GM23248 (cell line): Measurements from ENCODE around the gene L3MBTL4. TPM values are rescaled to one million over a fixed set of nuclear protein-coding genes. Genes with fewer than 3 reads are reported as not detected.

ENCODE experiments used
- DNase-seq: peaks from one replicate; pipeline ENCODE4 v3.0.0-alpha.2; 2015
- H2AFZ ChIP-seq: fragments of 200-600 bp; sonication (generic); 2 replicates; pipeline ENCODE4 v1.6.1; 2016; ENCODE audit warnings: antibody characterized with exemption
- H3F3A ChIP-seq: fragments of 200-600 bp; sonication (generic); 2 replicates; pipeline ENCODE4 v1.6.1; 2016; ENCODE audit warnings: mild to moderate bottlenecking, antibody characterized with exemption, mixed run types; ENCODE audit not compliant: insufficient read depth
- H3K27ac ChIP-seq: fragments of 200-600 bp; sonication (generic); 2 replicates; pipeline ENCODE4 v1.5.1; 2016; ENCODE audit warnings: mild to moderate bottlenecking
- H3K27me3 ChIP-seq: fragments of 200-600 bp; sonication (generic); replicated peaks from 2 replicates; pipeline ENCODE4 v1.6.1; 2016; ENCODE audit warnings: mild to moderate bottlenecking; ENCODE audit not compliant: insufficient read depth
- H3K36me3 ChIP-seq: fragments of 200-600 bp; sonication (generic); 2 replicates; pipeline ENCODE4 v1.6.1; 2016; ENCODE audit warnings: low read depth, mild to moderate bottlenecking
- H3K4me1 ChIP-seq: fragments of 200-600 bp; sonication (generic); 2 replicates; pipeline ENCODE4 v1.6.1; 2016; ENCODE audit warnings: mild to moderate bottlenecking; ENCODE audit not compliant: insufficient read depth
- H3K4me2 ChIP-seq: fragments of 200-600 bp; sonication (generic); one replicate; pipeline ENCODE4 v1.6.1; 2016; ENCODE audit warnings: mild to moderate bottlenecking; ENCODE audit not compliant: unreplicated experiment
- H3K4me3 ChIP-seq: fragments of 200-600 bp; sonication (generic); 2 replicates; pipeline ENCODE4 v1.5.1; 2016; ENCODE audit warnings: mild to moderate bottlenecking
- H3K79me2 ChIP-seq: fragments of 200-600 bp; sonication (generic); 2 replicates; pipeline ENCODE4 v1.6.1; 2016; ENCODE audit warnings: mild to moderate bottlenecking; ENCODE audit not compliant: insufficient read depth
- H3K9ac ChIP-seq: fragments of 200-600 bp; sonication (generic); 2 replicates; pipeline ENCODE4 v1.6.1; 2016; ENCODE audit warnings: mild to moderate bottlenecking
- H3K9me2 ChIP-seq: fragments of 200-600 bp; sonication (generic); 2 replicates; pipeline ENCODE4 v1.6.1; 2016; ENCODE audit warnings: mixed run types, mild to moderate bottlenecking, moderate library complexity; ENCODE audit not compliant: insufficient read depth
- H3K9me3 ChIP-seq: fragments of 200-600 bp; sonication (generic); one replicate; pipeline ENCODE4 v1.6.1; 2017; ENCODE audit warnings: low read depth
- H4K20me1 ChIP-seq: fragments of 200-600 bp; sonication (generic); 2 replicates; pipeline ENCODE4 v1.6.0; 2016; ENCODE audit not compliant: insufficient read depth
- EZH2 ChIP-seq: fragments of 200-600 bp; sonication (generic); IDR thresholded peaks from 2 replicates; pipeline ENCODE4 v1.6.1; 2018; ENCODE audit warnings: antibody characterized with exemption, mild to moderate bottlenecking; ENCODE audit not compliant: insufficient read depth, poor library complexity, severe bottlenecking
- EZH2phosphoT487 ChIP-seq: fragments of 200-600 bp; sonication (generic); IDR thresholded peaks from 2 replicates; pipeline ENCODE4 v1.6.1; 2018; ENCODE audit warnings: antibody characterized with exemption, moderate library complexity, mild to moderate bottlenecking, low read depth; ENCODE audit not compliant: insufficient read depth
- WGBS, 2 experiments: methylation state at CpG; one replicate each; pipeline ENCODE4 v1.1.6; 2015 to 2017; ENCODE audit warnings: low lambda C conversion rate in 2 of 2, low coverage in 1 of 2; ENCODE audit errors: missing lambda C conversion rate in 2 of 2; 5-methylcytosine and 5-hydroxymethylcytosine counted together
- in situ Hi-C: fragments of 300-500 bp; cut with MboI; formaldehyde crosslinking; loops from 2 replicates; pipeline ENCODE4 v1.15.0; 2020
- polyA plus RNA-seq: library from polyadenylated mRNA; unstranded; fragments of >200 nt; fragmentation: Nextera tagmentation; extraction: Ambion mirVana; gene quantifications from 2 replicates; pipeline ENCODE4 v1.2.1, GENCODE V29; 2016
- total RNA-seq: library from RNA; depleted of rRNA; stranded (reverse); fragments of >200 nt; shearing (Covaris generic); gene quantifications from 2 replicates; pipeline ENCODE4 v1.2.3, GENCODE V29; 2014; rRNA removed

The L3MBTL4 gene
- not detected in 2 replicates for total RNA-seq
- polyA plus RNA-seq, result not detected in 2 replicates

DNA sequence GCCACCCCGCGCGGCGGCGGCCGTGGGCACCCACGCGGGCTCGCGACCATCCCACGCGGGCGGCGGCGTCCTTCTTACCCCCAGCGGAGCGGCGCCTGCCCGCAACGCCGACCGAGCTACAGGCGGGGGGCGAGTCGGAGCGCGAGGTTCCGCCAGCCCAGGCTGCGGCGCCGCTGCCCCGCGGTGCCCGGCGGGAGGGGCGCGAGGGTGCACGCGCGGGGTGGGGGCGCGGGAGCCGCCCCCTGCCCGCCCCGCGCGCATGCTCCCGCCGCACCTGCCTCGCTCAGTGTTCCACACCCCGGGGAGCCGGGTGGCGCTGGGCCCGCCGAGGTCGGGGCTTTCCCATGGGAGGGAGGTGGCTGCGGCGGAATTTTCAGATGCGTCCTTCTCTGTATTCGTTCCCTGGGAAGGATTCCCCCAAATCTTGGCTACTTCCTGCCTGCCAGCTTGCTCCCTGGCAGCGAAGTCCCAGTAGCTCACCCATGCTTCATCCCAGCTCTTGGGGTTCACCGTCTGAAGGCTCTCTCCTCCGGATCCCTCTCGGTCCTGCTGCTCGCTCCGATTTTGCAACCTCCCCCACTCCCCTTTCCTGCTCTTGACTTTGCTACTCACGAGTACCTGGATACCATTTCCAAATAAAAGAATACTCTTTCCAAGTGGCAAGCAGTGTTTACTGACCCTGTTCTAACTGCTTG lies at the start of gene L3MBTL4:
L3MBTL4 (minus strand) TSS at position 189 of the 695 bp plus-strand sequence. CDS start 103,286 bp downstream, outside the sequence.
- Histone ChIP-seq H3K9me3 (no peaks in the 10 kb centered on the region), H3K4me3 (peak within 1 kb of the TSS; percentile 61), H3K36me3 (no peaks in the 10 kb centered on the region), H3K27ac (no peak within 1 kb of the TSS), H3K4me1 (no peaks in the 10 kb centered on the region), H2AFZ (no peak within 1 kb of the TSS), H4K20me1 (no peaks in the 10 kb centered on the region), H3K9ac (no peak within 1 kb of the TSS), H3K27me3 (peaks cover 43% of the 10 kb centered on the region), H3K9me2 (no peaks in the 10 kb centered on the region), H3K79me2 (no peaks in the 10 kb centered on the region), H3K4me2 (no peak within 1 kb of the TSS), H3F3A (no peaks in the 10 kb centered on the region)
- 2% methylated on average over 45 to 46 of the region's 67 CpGs for WGBS, 2 experiments
- TF ChIP-seq EZH2 (peak; percentile 78), EZH2phosphoT487 (no peak; the same call in 1 of the 2 replicates)
- DNase-seq, result peak; percentile 6
- in situ Hi-C loops, result no loop called here

GRCh38 chr18:6452194-6452593 lies 37.5 kb upstream of the L3MBTL4 start:
- Histone ChIP-seq H3K27ac (no peak overlapping the region), H2AFZ (no peak overlapping the region), H3K4me3 (no peak overlapping the region), H3F3A (no peaks in the 10 kb centered on the region), H3K4me2 (no peak overlapping the region), H3K36me3 (no peaks in the 10 kb centered on the region), H3K9ac (no peak overlapping the region), H4K20me1 (no peaks in the 10 kb centered on the region), H3K4me1 (no peaks in the 10 kb centered on the region), H3K9me2 (no peaks in the 10 kb centered on the region), H3K79me2 (no peaks in the 10 kb centered on the region), H3K27me3 (no peaks in the 10 kb centered on the region), H3K9me3 (no peaks in the 10 kb centered on the region)
- TF ChIP-seq EZH2 (no peak), EZH2phosphoT487 (no peak)
- in situ Hi-C loops, result no loop called here
- no peak for DNase-seq

GRCh38 chr18:6449213-6449612 lies 34.5 kb upstream of the L3MBTL4 start:
- no peaks in the 10 kb centered on the region for H3F3A ChIP-seq
- WGBS, 2 experiments, result 71% methylated on average over 5 of the region's 5 CpGs
- H3K9me3 ChIP-seq, result no peaks in the 10 kb centered on the region
- H3K4me1 ChIP-seq, result no peaks in the 10 kb centered on the region
- TF ChIP-seq EZH2phosphoT487, result no peak
- TF ChIP-seq EZH2, result no peak
- H3K27ac ChIP-seq, result no peak overlapping the region
- H3K9me2 ChIP-seq, result no peaks in the 10 kb centered on the region
- DNase-seq, result no peak
- H2AFZ ChIP-seq, result no peak overlapping the region
- H3K79me2 ChIP-seq, result no peaks in the 10 kb centered on the region
- H3K4me3 ChIP-seq, result no peak overlapping the region
- no peaks in the 10 kb centered on the region for H4K20me1 ChIP-seq
- no peaks in the 10 kb centered on the region for H3K27me3 ChIP-seq
- no peaks in the 10 kb centered on the region for H3K36me3 ChIP-seq
- in situ Hi-C loops, result no loop called here
- H3K9ac ChIP-seq, result no peak overlapping the region
- H3K4me2 ChIP-seq, result no peak overlapping the region

DNA sequence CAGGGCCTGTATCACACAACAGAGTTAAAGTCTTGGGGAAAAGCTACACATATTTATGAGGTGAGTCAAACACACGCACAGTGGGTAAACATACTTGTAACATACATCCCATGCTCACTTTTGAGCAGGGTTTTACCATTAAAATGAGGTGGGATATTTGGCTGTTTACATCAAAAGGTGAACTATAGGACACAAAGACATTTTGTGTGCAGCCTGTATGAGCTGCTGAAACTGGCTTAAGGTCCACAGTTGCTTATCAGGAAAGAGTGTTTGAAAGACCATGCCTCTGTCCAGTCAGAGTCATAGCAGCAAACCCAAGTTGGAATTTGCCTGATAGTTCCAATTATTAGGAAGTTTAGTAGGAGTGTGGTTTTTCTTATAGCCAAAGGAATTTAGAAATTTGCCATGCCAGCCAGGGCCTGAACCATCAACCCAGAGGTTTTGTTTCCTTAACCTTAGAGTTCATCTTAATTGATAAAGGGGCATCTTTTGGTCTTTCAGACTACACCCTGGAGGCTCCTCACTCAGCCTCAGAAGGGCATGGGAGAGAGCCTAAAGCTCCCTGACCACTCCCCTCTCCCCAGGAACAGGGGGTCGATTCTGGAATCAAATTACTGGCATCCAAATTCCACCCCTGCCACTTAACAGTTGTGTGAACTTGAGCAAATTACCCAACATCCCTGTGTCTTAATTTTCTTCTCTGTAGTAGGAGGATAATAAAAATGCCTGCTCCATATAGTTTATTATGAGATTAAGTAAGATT lies 29.9 kb upstream of the L3MBTL4 start:
- Histone ChIP-seq H2AFZ (no peak overlapping the region), H3K79me2 (no peaks in the 10 kb centered on the region), H3K4me3 (no peak overlapping the region), H3K36me3 (no peaks in the 10 kb centered on the region), H3K27ac (no peak overlapping the region), H3K27me3 (no peaks in the 10 kb centered on the region), H3K9ac (no peak overlapping the region), H4K20me1 (no peaks in the 10 kb centered on the region), H3K4me1 (no peaks in the 10 kb centered on the region), H3K9me3 (no peaks in the 10 kb centered on the region), H3F3A (no peaks in the 10 kb centered on the region), H3K9me2 (no peaks in the 10 kb centered on the region), H3K4me2 (no peak overlapping the region)
- in situ Hi-C loops, result no loop called here
- 17 to 31% methylated on average over 2 of the region's 2 CpGs for WGBS, 2 experiments
- no peak for DNase-seq
- TF ChIP-seq EZH2 (no peak), EZH2phosphoT487 (no peak)
